HCT116 (cell line): ENCODE results near the gene DRGX.

Source experiments
- ATF3 ChIP-seq: IDR thresholded peaks from 2 replicates; pipeline ENCODE4 v1.6.1; 2012
- CTCF ChIP-seq, 3 experiments: fragments of 200-600 bp in 1 of 3; sonication (generic) in 1 of 3; IDR thresholded peaks in 2 of 3; conservative IDR thresholded peaks in 1 of 3; 2 replicates each; pipeline ENCODE4 v1.5.1; 2012 to 2017; ENCODE audit warnings: low read depth in 2 of 3, low read length in 2 of 3, antibody characterized with exemption in 1 of 3, borderline replicate concordance in 1 of 3, control low read depth in 1 of 3, mild to moderate bottlenecking in 1 of 3, mixed read lengths in 1 of 3, mixed run types in 1 of 3, moderate library complexity in 1 of 3; ENCODE audit not compliant: insufficient read depth in 1 of 3
- MAX ChIP-seq: IDR thresholded peaks from 2 replicates; pipeline ENCODE4 v1.6.1; 2012
- POLR2A ChIP-seq: IDR thresholded peaks from 2 replicates; pipeline ENCODE4 v1.7.0; 2011; ENCODE audit warnings: borderline replicate concordance; ENCODE audit not compliant: insufficient read depth, insufficient read length; ENCODE audit errors: extremely low read depth
- POLR2AphosphoS5 ChIP-seq: IDR thresholded peaks from 2 replicates; pipeline ENCODE4 v1.6.1; 2011; ENCODE audit warnings: mild to moderate bottlenecking, low read depth, low read length, moderate library complexity
- RAD21 ChIP-seq: IDR thresholded peaks from 2 replicates; pipeline ENCODE4 v1.6.1; 2012; ENCODE audit warnings: low read depth, mild to moderate bottlenecking
- REST ChIP-seq: IDR thresholded peaks from 2 replicates; pipeline ENCODE4 v1.6.1; 2012; ENCODE audit warnings: low read depth
- TCF7L2 ChIP-seq: IDR thresholded peaks from 2 replicates; pipeline ENCODE4 v1.7.0; 2011; ENCODE audit warnings: borderline replicate concordance, inconsistent platforms; ENCODE audit not compliant: insufficient read depth, insufficient read length; ENCODE audit errors: extremely low read depth
- ZBTB33 ChIP-seq: IDR thresholded peaks from 2 replicates; pipeline ENCODE4 v1.6.1; 2011; ENCODE audit warnings: mild to moderate bottlenecking, low read length, moderate library complexity; ENCODE audit not compliant: insufficient replicate concordance; ENCODE audit errors: extremely low read depth
- ZNF274 ChIP-seq: fragments of 200-500 bp; sonication (Bioruptor generic); IDR thresholded peaks from 2 replicates; pipeline ENCODE4 v1.6.1; 2014; ENCODE audit warnings: mild to moderate bottlenecking, low read depth, low read length, inconsistent platforms

GRCh38 chr10:49325131-49325915 lies 70.6 kb downstream of the DRGX start:
- TF ChIP-seq MAX (no peak), CTCF (IDR thresholded peaks at IDR 0.05 in 2 of 3, conservative IDR thresholded peaks at IDR 0.05 in 1 of 3; ENCODE audit: borderline replicate concordance in 1 of 3, insufficient read depth in 1 of 3, low read depth in 2 of 3, low read length in 2 of 3) (no peak), RAD21 (no peak), ZBTB33 (no peak), POLR2A (no peak), TCF7L2 (no peak), REST (no peak), POLR2AphosphoS5 (no peak), ZNF274 (no peak), ATF3 (no peak)
